HFFc6 (cell line): ENCODE data around the gene PLPPR5. TPM values are rescaled to one million over a fixed set of nuclear protein-coding genes. Genes with fewer than 3 reads are reported as not detected.

Experiments
- DNase-seq: peaks from one replicate; pipeline ENCODE4 v3.0.0-alpha.2; 2018
- H3K27ac Mint-ChIP-seq: 2 replicates; pipeline ENCODE4 v1.8.0; 2020; ENCODE audit warnings: mild to moderate bottlenecking, mixed read lengths
- H3K27me3 Mint-ChIP-seq: 2 replicates; pipeline ENCODE4 v1.8.0; 2021; ENCODE audit warnings: mild to moderate bottlenecking, moderate library complexity, mixed read lengths; ENCODE audit not compliant: insufficient read depth
- H3K36me3 Mint-ChIP-seq: 2 replicates; pipeline ENCODE4 v1.8.0; 2021; ENCODE audit warnings: low read depth, mixed read lengths
- H3K4me1 Mint-ChIP-seq: 2 replicates; pipeline ENCODE4 v1.8.0; 2020; ENCODE audit warnings: low read depth, mixed read lengths
- H3K4me3 Mint-ChIP-seq: 2 replicates; pipeline ENCODE4 v1.8.0; 2020; ENCODE audit warnings: mild to moderate bottlenecking, moderate library complexity, mixed read lengths
- H3K9me3 Mint-ChIP-seq: 2 replicates; pipeline ENCODE4 v1.8.0; 2020; ENCODE audit warnings: mild to moderate bottlenecking, mixed read lengths
- CTCF ChIP-seq: fragments of 200-600 bp; sonication (generic); IDR thresholded peaks from 2 replicates; pipeline ENCODE4 v1.5.0; 2021; ENCODE audit warnings: antibody characterized with exemption, mild to moderate bottlenecking
- total RNA-seq, 6 experiments: library from RNA; stranded (reverse); fragmentation: NEBNext Ultra II Directional; extraction: Animal tissue kit (Norgen Biotek cat#: 25700); gene quantifications; 2 replicates in 1 of 6; 3 replicates in 5 of 6; pipeline ENCODE4 v1.2.3, GENCODE V29; 2021

Gene PLPPR5
- total RNA-seq, 6 experiments from 2014 or later, result 0.05 to 0.19 TPM; not detected in 4

- peaks cover 3% of the 10 kb centered on the region; the same call in 1 of the 2 replicates for H3K27me3 Mint-ChIP-seq
- TF ChIP-seq CTCF, result no peak
- no peak overlapping the region for H3K27ac Mint-ChIP-seq
- peaks cover 18% of the 10 kb centered on the region for H3K4me1 Mint-ChIP-seq
- no peaks in the 10 kb centered on the region for H3K36me3 Mint-ChIP-seq
- DNase-seq, result no peak
- H3K9me3 Mint-ChIP-seq, result no peaks in the 10 kb centered on the region
- H3K4me3 Mint-ChIP-seq, result no peak overlapping the region
Observed at GRCh38 chr1:98967122-98967521, 37.5 kb downstream of the PLPPR5 start.

GRCh38 chr1:98965394-98965793, 39.3 kb downstream of the PLPPR5 start:
- Mint-ChIP-seq H3K4me3 (no peak overlapping the region), H3K27ac (no peak overlapping the region)

GRCh38 chr1:98964198-98964597, 40.5 kb downstream of the PLPPR5 start:
- Mint-ChIP-seq H3K27ac (no peak overlapping the region), H3K4me3 (no peak overlapping the region), H3K9me3 (no peaks in the 10 kb centered on the region), H3K27me3 (peaks cover 5% of the 10 kb centered on the region), H3K36me3 (no peaks in the 10 kb centered on the region), H3K4me1 (peaks cover 25% of the 10 kb centered on the region)
- no peak for DNase-seq
- no peak for TF ChIP-seq CTCF

More at GRCh38 chr1:98965394-98965793, 39.3 kb downstream of the PLPPR5 start:
- Mint-ChIP-seq H3K9me3 (no peaks in the 10 kb centered on the region), H3K4me1 (peaks cover 25% of the 10 kb centered on the region), H3K27me3 (peaks cover 2% of the 10 kb centered on the region), H3K36me3 (no peaks in the 10 kb centered on the region)
- DNase-seq, result no peak
- TF ChIP-seq CTCF, result no peak

- Mint-ChIP-seq H3K36me3 (no peaks in the 10 kb centered on the region), H3K4me3 (no peak overlapping the region), H3K27me3 (peaks cover 13% of the 10 kb centered on the region), H3K27ac (no peak overlapping the region), H3K9me3 (no peaks in the 10 kb centered on the region), H3K4me1 (peaks cover 25% of the 10 kb centered on the region)
- DNase-seq, result peak; percentile 7
- no peak for TF ChIP-seq CTCF
Observed at GRCh38 chr1:98963064-98963758, 41.5 kb downstream of the PLPPR5 start.

- DNase-seq, result peak; percentile 16
- H3K27ac Mint-ChIP-seq, result no peak overlapping the region
- TF ChIP-seq CTCF, result no peak
- H3K9me3 Mint-ChIP-seq, result no peaks in the 10 kb centered on the region
- no peak overlapping the region for H3K4me3 Mint-ChIP-seq
- H3K27me3 Mint-ChIP-seq, result peaks cover 13% of the 10 kb centered on the region
- H3K4me1 Mint-ChIP-seq, result peaks cover 25% of the 10 kb centered on the region
- no peaks in the 10 kb centered on the region for H3K36me3 Mint-ChIP-seq
Observed at GRCh38 chr1:98962156-98962555, 42.5 kb downstream of the PLPPR5 start.
